ENCODE data around the gene PLEK.
"Not testable (repeated sequence)": the region's sequence is repeated elsewhere in the genome, so short reads cannot be mapped to it uniquely, and the experiment has no call there.

The PLEK gene

DNA sequence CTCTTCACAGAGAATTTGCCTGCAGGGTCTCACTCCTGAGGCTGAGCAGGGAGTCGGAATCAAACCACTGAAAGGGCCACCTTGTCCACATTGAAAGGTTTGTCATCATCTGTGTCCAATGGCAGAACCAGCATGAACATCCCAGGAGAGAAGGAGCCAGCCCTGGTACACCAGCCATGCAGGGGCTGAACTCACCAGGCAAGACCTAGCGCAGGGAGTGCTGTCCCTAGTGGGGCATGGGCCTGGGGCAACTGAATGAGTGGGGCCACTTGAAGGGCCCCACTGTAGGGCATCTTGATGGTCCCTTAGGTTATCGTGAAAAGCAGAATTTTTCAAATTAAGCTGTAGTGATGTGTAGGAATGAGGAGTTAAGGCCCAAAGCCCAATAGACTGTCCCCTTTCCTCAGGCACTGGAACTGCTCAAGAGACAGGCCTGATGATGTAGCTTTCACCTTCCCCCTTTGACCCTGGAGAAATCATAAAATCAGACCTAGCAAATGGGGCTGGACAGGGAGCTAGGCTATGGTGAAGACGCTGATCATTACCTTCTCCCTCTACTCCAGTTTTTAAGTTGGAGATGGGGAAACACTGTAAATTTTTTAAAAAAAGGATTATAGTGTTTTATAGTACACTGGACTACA, 8.4 kb upstream of the PLEK start:
- DNase-seq, result no peak

DNA sequence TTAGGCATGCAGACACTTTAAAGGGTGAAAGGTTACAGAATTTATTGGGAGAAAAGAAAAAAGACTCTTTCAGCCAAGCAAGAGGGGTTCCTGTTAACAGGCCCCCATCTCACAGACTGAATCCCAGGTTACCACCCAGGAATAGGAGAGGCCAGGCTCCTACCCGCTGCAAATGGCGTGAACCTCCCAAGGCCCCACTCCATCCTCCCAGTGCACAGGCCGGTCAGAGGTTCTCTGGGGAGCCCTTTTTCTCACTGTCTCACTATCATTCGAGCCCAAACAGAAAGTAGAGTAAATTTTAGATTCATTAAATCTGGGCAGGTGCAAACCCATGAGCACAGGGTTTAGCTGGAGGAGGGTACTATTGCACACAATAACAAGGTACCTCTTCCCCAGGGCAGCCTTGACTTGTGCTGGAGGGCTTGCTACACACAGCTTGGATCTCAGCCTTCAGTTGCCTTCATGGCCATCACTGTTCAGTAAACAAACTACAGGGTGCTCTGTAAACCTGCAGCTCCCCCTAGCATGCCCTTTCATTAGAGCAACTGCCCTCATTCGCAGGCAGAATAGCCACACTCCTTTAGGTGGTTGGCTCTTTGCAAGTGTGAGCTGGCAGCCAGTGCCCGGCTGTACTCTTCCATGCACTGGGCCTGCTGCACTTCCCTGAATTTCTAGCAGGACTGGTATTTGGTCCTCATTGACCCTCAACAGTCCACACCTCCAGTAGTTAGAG, 7.3 kb upstream of the PLEK start:
- no peak for DNase-seq

DNA sequence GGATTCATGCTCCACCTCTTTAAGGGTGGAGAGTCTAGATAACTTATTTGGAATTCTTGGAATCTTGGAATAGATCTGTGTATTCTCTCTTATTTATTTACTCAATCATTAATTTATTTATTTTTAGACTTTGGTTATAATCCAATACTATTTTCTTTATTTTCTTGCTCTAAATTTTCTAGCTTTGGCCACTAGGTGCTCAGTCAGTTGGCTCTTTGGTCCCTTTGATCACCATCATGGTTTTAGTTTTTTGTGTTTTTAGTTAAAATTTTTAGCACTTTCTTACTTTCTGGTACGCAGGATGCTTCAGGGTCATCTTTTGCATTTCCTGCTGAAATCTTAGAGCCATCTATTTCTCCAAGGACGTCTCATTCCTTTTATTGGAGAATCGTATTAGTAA, 5.2 kb upstream of the PLEK start:
- no peak for DNase-seq

DNA sequence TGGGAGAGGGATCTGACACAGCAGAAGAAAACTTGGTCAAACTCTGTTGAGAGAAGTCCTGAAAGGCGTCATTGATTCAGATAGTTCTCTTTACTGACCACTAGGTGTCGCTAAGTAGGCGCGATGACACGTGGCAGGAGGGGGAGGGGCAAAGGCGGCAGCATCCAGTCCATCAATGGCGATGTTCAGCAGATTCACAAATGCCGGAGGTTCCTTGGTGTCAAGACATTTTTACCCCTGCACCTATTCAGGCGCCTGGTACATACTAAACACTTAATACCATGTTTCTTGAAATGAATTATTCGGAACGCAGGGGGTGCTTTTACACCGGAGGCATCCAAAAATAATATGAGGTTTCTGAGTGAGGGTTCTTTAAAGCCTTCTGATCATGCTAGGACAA, 3.0 kb upstream of the PLEK start:
- peak; percentile 26 to 67 (median 48) for DNase-seq

DNA sequence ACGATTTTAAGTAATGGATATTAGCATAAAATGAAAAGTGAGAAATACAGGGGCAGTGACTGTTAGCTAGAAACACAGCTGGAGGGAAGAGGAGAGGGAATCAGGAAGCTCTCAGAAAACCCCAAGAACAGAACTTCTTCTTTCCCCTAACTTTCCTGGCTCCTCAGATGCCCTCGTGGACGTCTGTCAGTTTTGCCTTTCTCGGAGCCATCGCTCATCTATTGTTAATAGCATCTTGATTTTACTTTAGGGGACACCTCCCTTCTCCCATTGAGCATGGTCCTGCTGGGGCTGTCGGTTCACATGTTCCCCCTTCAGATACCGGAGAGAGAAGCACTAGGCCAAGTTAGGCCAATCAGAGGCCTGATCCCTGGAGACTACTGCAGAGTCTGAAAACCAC, 2.3 kb upstream of the PLEK start:
- DNase-seq, result no peak

DNA sequence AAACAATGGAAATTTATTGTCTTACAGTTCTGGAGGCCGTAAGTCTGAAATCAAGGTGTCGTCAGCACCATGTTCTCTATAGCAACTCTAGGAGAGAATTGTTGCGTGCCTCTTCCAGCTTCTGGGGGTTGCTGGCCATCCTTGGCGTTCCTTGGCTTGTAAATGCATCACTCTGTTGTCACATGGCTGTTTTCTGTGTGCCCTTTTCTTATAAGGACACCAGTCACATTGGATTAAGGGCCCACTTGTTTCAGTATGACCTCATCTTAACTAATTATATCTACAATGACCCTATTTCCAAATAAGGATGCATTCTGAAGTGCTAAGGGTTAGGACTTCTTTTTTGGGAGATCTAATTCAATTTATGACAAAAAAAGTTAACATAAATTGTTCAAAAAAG, 1.4 kb upstream of the PLEK start:
- no peak for DNase-seq

DNA sequence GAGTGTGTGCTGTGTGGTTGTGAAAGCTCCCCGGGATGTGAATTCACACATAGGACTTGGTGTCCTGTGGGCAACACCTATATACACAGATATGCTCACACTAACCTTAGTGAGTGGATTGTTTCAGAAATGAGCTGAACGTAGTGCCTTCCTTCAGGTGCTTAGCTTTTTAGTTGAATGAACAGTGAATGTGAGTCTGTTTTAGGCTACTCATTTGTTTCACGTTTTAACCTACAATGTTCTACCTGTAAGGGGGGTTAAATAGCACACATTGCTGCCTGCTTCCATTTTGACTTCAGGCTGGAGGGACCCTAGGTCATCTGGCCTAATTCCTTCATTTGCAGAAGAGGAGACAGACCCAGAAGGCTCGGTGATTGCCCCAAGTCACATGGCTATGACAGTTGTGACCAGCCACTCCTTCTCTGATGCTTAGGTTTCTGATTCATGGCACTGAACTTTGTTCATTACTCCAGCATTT, 1.0 kb downstream of the PLEK start:
- no peak for DNase-seq

DNA sequence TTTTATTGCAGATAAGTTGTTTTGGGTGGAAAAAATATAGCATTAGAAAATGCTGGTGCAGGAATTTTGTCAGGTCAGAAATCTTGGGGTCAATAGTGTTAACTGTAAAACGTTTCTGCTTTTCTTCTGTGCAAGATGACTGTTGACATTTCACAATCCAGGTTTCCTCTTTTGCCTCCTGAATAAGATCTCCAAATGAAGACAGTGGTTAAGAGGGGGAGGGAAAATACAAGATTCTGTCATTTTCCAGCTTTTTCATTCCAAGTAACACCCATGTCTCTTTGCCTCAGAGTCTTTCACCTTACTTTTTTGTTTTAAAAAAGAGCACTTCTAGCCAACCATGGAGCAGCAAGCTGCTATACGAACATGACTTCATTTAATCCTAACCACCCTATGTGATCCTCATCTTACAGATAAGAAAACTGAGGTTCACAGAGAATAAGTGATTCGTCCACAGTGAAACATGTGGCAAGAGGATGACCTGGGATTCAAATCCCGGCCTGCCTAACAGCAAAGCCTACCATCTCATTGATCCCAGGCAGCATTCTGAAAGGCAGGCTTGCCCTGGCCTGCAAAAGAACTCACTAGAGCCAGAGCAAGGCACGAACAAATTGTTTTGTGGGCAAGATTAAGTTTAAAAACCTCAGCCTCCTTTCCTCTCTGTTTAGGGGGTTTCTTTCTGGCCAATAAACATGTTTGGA, 3.0 kb downstream of the PLEK start:
- no peak for DNase-seq

DNA sequence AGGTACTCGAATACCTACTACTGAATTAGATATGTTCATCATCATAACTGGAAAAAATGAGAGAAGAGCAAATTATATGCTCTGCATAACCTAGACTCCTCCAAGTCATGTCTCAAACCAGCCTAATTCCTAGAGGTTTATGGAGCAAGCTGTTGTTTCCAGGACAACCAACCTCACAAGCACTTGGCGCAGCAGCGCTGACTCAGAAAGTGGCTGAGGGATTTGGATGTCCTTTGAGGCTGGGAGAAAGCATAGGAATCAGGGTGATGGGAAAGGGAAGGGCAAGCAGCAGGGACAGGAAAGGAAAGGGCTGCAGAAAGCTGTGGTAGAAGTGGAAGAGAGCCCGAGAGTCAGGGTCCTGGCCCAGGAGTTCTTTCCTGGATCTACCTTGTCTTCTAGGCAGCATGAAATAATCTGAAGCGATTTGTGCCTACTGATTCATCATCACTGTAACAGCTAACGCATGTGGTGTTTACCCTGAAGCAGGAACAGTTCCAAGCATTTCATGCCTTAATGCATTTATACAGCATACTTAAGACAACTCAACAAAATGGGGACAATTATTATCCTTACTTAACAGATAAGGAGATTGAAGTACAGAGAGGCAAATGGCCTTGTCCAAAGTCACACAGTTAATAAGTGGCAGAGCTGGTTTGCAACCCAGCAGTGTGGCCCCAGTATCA, 3.7 kb downstream of the PLEK start:
- DNase-seq, result no peak

DNA sequence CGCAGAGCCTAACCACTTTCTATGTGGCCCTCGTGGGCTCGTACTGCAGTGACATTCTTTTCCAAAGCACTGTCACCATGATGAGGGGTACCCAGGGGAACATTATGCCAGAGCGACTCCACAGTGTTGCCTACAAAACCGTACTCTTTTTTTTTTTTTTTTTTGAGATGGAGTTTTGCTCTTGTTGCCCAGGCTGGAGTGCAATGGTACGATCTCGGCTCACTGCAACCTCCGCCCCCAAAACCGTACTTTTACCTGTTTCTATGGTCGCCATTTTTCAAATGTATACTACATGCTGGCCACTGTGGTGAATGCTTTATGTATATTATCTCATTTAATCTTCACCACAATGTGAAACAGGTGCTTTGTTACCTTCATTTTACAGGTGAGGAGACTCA, 4.3 kb downstream of the PLEK start:
- DNase-seq, result no peak

DNA sequence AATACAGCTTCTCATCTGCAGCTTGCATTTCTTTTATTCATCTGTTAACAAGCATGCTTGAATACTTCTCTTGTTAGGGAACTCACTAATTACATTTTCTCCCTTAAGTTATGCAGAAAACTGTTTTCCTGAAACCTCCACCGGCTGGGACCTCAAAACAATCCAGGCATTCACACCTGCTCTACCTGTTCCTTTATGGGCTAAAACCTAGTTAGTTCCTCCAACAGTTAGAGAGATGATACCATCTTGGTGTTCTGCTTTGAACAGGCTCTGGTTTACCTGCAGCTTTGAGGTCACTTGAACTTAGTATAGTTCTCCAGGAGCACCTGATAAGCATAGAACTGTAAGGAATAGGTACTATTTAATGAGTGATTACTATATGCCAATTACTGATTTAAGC, 6.1 kb downstream of the PLEK start:
- no peak for DNase-seq

DNA sequence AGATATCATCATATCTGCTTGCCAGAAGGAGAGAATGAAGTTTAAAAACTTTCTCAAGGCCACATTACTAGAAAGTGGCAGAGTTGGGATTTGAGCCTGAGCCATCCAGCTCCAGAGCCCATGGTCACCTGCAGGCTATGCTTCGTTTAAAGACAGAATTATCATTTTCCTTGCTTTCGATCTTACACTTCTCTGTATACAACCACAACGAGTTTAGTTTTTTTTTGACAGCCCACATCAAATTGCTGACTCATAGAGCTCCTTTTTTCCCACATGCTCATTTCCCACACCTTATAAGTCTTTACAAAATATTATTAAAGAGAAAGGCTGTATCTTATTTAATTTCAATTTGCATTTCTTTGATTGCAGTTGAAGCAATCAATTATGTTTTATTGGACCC, 6.5 kb downstream of the PLEK start:
- no peak for DNase-seq

DNA sequence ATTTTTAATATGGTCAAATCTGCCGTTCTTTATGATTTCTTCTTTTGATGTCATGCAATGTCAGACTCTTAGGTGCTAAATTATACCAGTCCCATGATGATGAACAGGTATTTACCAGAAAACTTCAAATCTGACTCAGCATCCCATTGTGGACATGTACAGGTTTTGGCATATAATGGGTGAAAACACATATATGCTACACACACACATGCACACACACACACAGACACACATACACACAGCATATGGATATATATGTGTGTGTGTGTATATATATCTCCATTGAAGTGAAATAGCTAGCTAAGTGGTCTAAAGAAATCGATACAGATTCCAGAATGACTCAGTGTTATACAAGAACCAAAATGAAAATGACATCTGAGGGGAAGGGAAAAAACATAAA, 7.4 kb downstream of the PLEK start:
- no peak for DNase-seq

DNA sequence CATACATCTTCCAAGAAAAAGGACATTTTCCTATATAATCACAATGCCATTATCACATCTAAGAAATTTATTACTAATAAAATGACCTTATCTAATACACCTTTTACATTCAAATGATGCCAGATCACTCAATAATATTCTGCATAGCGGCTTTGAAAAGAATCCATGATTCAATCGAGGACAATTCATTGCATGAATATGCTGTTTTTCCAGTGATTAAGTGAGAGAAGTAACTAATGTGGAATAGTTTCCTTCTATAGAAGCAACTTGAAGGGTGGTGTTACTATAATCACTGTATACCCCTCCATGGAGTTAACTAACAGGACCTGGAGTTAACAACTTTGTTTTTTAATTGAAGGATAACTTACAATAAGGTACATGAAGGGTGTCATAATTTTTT, 9.1 kb downstream of the PLEK start:
- DNase-seq, result no peak

DNA sequence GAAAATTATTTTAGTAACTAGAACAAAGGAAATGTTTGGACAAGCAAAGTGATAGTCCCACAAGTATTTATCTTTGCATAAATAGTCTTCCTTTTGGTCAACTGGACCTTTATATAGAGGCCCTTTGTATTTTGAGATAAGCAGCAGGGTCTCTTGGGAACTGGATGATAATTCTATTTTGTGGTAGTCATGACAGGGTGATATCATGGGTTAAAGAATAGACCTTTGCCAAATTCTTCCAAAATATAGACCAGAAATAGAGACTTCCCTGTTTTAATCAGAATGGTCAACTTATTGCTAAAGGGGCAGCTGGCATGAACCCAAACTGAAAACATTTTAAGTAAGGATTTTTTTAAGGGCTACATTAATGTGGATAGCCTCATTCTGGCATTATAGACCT, 10.5 kb downstream of the PLEK start:
- no peak for DNase-seq

DNA sequence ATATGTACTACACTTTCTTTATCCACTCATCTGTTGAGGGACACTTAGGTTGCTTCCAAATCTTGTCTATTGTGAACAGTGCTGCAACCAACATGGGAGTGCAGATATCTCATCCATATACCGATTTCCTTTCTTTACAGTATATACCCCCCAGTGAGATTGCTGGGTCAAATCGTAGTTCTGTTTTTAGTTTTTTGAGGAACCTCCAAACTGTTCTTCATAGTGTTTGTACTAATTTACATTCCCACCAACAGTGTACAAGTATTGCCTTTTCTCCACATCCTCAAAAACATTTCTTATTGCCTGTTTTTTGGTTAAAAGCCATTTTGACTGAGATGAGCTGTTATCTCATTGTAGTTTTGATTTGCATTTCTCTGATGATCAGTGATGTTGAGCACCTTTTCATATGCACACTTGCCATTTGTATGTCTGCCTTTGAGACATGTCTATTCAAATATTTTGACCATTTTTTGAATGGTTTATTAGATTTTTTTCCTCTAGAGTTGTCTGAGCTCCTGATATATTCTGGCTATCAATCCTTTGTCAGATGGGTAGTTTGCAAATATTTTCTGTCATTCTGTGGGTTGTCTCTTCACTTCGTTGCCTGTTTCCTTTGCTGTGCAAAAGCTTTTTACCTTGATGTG, 12.2 kb downstream of the PLEK start:
- no peak for DNase-seq

DNA sequence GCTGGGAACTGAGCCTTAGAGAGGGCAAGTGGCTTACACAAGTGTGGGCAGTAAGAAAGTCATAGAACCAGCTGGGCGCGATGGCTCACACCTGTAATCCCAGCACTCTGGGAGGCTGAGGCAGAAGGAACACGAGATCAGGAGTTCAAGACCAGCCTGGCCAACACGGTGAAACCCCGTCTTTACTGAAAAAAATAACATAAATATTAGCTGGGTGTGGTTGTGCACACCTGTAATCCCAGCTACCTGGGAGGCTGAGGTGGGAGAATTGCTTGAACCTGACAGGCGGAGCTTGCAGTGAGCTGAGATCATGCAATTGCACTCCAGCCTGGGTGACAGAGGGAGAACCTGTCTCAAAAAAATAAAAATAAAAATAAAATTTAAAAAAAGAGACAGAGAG, 13.7 kb downstream of the PLEK start:
- not testable (repeated sequence) for DNase-seq

DNA sequence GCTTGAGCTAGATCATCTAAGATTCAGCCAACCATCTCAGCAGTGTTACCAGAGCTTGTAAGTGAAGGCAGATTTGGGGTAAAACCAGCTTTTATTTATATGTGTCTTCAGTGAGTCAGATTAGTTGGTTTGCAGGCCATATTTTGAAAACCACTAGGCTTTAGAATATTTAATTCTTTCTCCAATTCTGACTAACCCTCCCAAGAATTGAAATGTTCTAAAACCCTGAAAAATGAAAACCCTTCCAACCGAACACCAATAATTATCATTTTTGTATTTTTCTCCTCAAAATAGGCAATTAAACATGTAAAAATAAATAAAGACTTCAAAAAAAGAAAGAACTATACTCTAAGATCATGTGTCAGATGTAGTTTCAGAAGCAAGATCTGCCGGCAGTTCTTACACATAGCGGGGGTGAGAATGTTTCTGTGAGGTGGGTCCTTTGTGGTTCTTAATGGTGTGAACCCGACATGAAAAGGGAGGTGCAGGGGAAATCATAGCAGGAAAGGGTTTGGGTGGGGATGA, 14.2 kb downstream of the PLEK start:
- DNase-seq, result no peak

DNA sequence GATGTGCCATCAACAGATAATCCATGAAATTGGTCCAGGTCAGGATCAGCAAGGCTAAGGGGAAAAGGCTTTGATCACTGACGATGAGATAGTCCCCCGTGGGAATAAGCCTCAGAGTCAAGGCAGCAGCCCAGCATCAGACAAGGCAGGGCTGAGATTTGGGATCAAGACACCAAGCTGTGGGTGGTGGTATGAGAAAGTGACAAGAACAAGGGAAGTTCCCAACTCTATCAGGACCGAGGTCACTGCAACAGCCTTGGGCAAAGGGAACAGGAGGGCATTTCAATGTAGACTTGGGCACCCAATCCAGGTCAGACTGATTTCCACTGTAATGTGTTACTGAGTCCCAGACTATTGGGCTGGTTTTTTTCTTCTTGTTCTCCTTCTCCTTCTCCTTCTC, 18.7 kb downstream of the PLEK start:
- DNase-seq, result no peak

DNA sequence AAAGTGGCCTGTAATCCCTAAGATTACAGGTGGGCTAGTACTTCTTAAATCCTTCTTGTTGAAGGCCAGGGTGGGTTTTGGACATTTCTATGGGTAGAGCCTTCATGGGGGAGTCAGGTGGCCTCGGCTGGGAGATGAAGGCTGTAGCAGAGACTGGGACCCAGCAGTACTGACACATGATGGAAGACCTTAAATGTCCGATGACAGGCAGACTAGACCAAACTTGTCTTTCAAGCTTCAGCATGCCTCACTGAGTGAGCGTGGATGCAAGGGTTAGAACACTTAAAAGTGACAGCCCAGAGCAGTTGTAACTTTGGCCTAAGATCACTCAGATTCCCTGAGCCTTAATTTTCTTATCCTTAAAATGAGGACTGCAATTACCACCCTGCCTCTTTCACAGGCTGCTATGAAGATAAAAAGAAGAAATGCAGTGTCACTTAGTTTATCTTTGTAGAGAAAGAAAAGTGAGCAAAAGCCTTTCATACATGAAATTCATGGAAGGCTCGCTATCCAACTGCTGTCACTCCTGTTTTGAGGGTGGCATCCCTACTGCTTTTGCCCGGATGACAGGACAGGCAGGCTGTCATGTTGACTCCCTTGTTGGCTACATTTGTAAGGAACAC, 19.5 kb downstream of the PLEK start:
- DNase-seq, result no peak

DNA sequence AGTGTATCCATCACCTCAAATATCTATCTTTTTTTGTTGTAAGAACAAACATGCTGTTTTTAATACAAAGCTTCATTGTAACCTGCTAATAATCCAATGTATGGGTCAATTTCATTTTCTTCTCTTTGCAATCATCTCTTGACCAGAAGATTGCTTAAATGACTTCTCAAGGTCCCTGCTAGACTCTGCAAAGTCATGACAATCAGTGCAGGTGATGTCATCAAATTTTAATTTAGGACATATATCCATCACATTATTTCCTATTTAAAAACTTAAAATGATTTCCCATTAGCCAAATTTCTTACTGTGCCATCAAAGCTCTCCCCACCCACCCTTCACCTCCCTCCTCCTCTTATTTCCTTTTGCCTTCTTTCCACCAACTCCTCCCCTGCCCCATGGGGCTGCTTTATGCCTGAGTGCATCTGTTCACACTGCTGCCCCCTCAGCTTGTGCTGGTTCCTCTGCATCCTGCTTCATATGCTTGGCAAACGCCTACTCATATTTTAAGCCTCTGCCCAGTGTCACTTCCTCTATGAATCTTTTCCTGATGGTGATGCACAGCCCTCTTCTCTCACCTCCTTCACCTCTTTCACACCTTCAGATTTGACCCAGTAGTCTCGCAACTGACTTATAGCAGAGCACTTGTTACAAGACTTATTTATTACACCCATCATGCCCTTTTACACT, 20.3 kb downstream of the PLEK start:
- no peak for DNase-seq

DNA sequence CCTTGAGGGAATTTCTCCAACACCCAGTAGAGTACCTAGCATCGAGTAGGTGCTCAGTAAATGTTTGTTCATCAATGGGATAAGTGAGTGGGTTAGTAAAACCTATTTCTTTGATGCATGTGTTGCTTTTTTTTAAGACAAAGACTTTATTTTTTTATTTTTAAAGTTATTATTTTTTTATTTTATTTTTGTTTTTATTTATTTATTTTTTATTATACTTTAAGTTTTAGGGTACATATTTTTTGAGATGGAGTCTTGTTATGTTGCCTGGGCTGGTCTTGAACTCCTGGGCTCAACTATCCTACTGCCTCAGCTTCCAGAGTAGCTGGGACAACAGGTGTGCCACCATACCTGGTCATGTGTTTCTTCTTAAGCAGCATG, 20.8 kb downstream of the PLEK start:
- DNase-seq, result no peak

Measured in activated naive CD4-positive, alpha-beta T cell (primary cell).